K562 (cell line): ENCODE results near the gene TMEM89. TPM values are rescaled to one million over a fixed set of nuclear protein-coding genes. Genes with fewer than 3 reads are reported as not detected.

Experiments
- ATAC-seq: fragments of 200-7000 bp; cut with Tn5 transposase; 3 replicates; pipeline ENCODE4 v1.9.1; 2020; ENCODE audit warnings: moderate library complexity
- BruUV-seq: library from RNA; stranded (reverse); fragments of 400-500 nt; replicated peaks from 2 replicates; lab custom pipeline; 2021; lab: Mats Ljungman, UMichigan
- CTCF ChIA-PET: fragments of 300-600 bp; formaldehyde crosslinking; extraction: SDS; loops from one replicate; lab custom pipeline; 2021; ENCODE audit warnings: low intra/inter-chr PET ratio; lab: Yijun Ruan, JAX
- POLR2A ChIA-PET: fragments of 300-600, 350-650 bp; sonication (Branson Sonifier 250); formaldehyde crosslinking; extraction: SDS; loops from one replicate; lab custom pipeline; 2021; ENCODE audit warnings: antibody characterized with exemption, inconsistent platforms; lab: Yijun Ruan, JAX
- DNase-seq, 4 experiments: peaks; one replicate each; pipeline versions ENCODE4 v3.0.0 to v3.0.0-alpha.2; 2011 to 2018; ENCODE audit warnings: low spot score in 3 of 4, mixed read lengths in 3 of 4; ENCODE audit errors: extremely low read depth in 1 of 4
- FAIRE-seq: peaks from 2 replicates; lab custom pipeline; 2011; peaks lifted over from hg19 to GRCh38; lab: Jason Lieb, UNC
- H2AFZ ChIP-seq: 2 replicates; pipeline ENCODE4 v1.6.0; 2011; ENCODE audit warnings: low read depth, low read length, control low read depth, inconsistent platforms
- H3K27ac ChIP-seq: fragments of 200-600 bp; 3 replicates; pipeline ENCODE4 v1.8.0; 2011; ENCODE audit warnings: low read depth, mild to moderate bottlenecking, control low read depth, inconsistent platforms, low read length, moderate library complexity, mixed read lengths; ENCODE audit errors: extremely low read depth
- H3K27me3 ChIP-seq, 2 experiments: fragments of 300-600 bp in 1 of 2; 2 replicates in 1 of 2; 3 replicates in 1 of 2; pipeline versions ENCODE4 v1.6.0 to v1.8.0; 2011; ENCODE audit warnings: inconsistent platforms in 2 of 2, low read length in 2 of 2, mild to moderate bottlenecking in 1 of 2, mixed read lengths in 1 of 2, moderate library complexity in 1 of 2; ENCODE audit not compliant: control insufficient read depth in 2 of 2, insufficient read depth in 2 of 2
- H3K36me3 ChIP-seq: fragments of 300-600 bp; 3 replicates; pipeline ENCODE4 v1.8.0; 2011; ENCODE audit warnings: mild to moderate bottlenecking, low read length, inconsistent platforms; ENCODE audit not compliant: control insufficient read depth, insufficient read depth
- H3K4me1 ChIP-seq, 2 experiments: fragments of 200-600 bp in 1 of 2; replicated peaks in 1 of 2; 2 replicates in 1 of 2; 3 replicates in 1 of 2; pipeline versions ENCODE4 v1.5.1 to v1.8.0; 2011; ENCODE audit warnings: inconsistent platforms in 2 of 2, low read length in 2 of 2, mild to moderate bottlenecking in 1 of 2, mixed read lengths in 1 of 2, moderate library complexity in 1 of 2; ENCODE audit not compliant: control insufficient read depth in 2 of 2, insufficient read depth in 2 of 2
- H3K4me2 ChIP-seq: 2 replicates; pipeline ENCODE4 v1.6.1; 2011; ENCODE audit warnings: low read length, control low read depth, inconsistent platforms, mixed read lengths; ENCODE audit not compliant: insufficient read depth
- H3K4me3 ChIP-seq: fragments of 200-600 bp; sonication (generic), shearing (Covaris generic); 2 replicates; pipeline ENCODE4 v1.5.1; 2016; ENCODE audit warnings: control low read depth, inconsistent platforms
- H3K79me2 ChIP-seq: fragments of 200-600 bp; 3 replicates; pipeline ENCODE4 v1.8.0; 2011; ENCODE audit warnings: low read length, inconsistent platforms; ENCODE audit not compliant: control insufficient read depth, insufficient read depth
- H3K9ac ChIP-seq, 2 experiments: 2 replicates each; pipeline versions ENCODE4 v1.6.0 to v1.6.1; 2011; ENCODE audit warnings: low read depth in 2 of 2, low read length in 2 of 2, control low read depth in 1 of 2, inconsistent platforms in 1 of 2, mild to moderate bottlenecking in 1 of 2, mixed read lengths in 1 of 2; ENCODE audit not compliant: insufficient read depth in 1 of 2
- H3K9me1 ChIP-seq: one replicate; pipeline ENCODE4 v1.6.0; 2011; ENCODE audit warnings: inconsistent platforms, mild to moderate bottlenecking, low read length, moderate library complexity; ENCODE audit not compliant: control insufficient read depth, insufficient read depth
- H3K9me3 ChIP-seq: replicated peaks from 2 replicates; pipeline ENCODE4 v1.5.1; 2011; ENCODE audit warnings: low read depth, low read length, inconsistent platforms; ENCODE audit not compliant: control insufficient read depth, insufficient read depth
- H4K20me1 ChIP-seq: replicated peaks from 2 replicates; pipeline ENCODE4 v1.6.1; 2011; ENCODE audit warnings: low read length, inconsistent platforms, mixed read lengths; ENCODE audit not compliant: control insufficient read depth, insufficient read depth
- C11orf30 ChIP-seq: fragments of 450-650 bp; IDR thresholded peaks from 2 replicates; pipeline ENCODE4 v1.6.1; 2016; ENCODE audit warnings: low read depth, mild to moderate bottlenecking
- FOSL1 ChIP-seq: fragments of 200-800 bp; sonication (Bioruptor generic); conservative IDR thresholded peaks from 2 replicates; pipeline ENCODE4 v1.6.1; 2016; ENCODE audit warnings: missing genetic modification characterization, missing compliant biosample characterization
- HDAC8 ChIP-seq: fragments of 450-650 bp; IDR thresholded peaks from 2 replicates; pipeline ENCODE4 v1.6.1; 2016; ENCODE audit warnings: mild to moderate bottlenecking, missing genetic modification characterization, moderate library complexity, missing compliant biosample characterization
- POLR3A ChIP-seq: IDR thresholded peaks from 2 replicates; pipeline ENCODE4 v1.6.1; 2011; ENCODE audit warnings: borderline replicate concordance, mild to moderate bottlenecking, moderate library complexity; ENCODE audit not compliant: insufficient read length, insufficient read depth; ENCODE audit errors: extremely low read depth
- RUNX1 ChIP-seq: sonication (generic); IDR thresholded peaks from 2 replicates; pipeline ENCODE4 v1.6.1; 2016; ENCODE audit warnings: antibody characterized with exemption, low read depth
- USF2 ChIP-seq: sonication (generic); formaldehyde crosslinking; IDR thresholded peaks from 2 replicates; pipeline ENCODE4 v1.5.0; 2020; ENCODE audit warnings: missing genetic modification reagents
- WGBS: fragments of 100-300 bp; shearing (Covaris generic); methylation state at CpG from one replicate; pipeline ENCODE4 v1.1.6; 2016; ENCODE audit warnings: low coverage, mixed read lengths; ENCODE audit not compliant: insufficient coverage; ENCODE audit errors: missing lambda C conversion rate; 5-methylcytosine and 5-hydroxymethylcytosine counted together
- in situ Hi-C: fragments of 300-500 bp; cut with MboI; formaldehyde crosslinking; loops from 4 replicates; pipeline ENCODE4 v1.15.0; 2018; ENCODE audit warnings: inconsistent platforms, mixed read lengths
- intact Hi-C: fragments of 100-400 bp; cut with micrococcal nuclease; formaldehyde crosslinking; loops from 2 replicates; pipeline ENCODE4 v1.14.2; 2022
- polyA plus RNA-seq, 8 experiments: library from polyadenylated mRNA; depleted of rRNA in 4 of 8; stranded (reverse) in 5 of 8; unstranded in 3 of 8; fragments of >200 nt; fragmentation: Nextera tagmentation in 2 of 8; fragmentation: Illumina TruSeq in 1 of 8; extraction: Ambion mirVana in 2 of 8; extraction: Trizol in 1 of 8; gene quantifications; 2 replicates each; pipeline versions ENCODE4 v1.2.1 to v1.2.3, GENCODE V29; 2011 to 2014; ENCODE audit warnings: inconsistent platforms in 1 of 8, missing spikeins in 1 of 8
- total RNA-seq, 7 experiments: library from RNA; depleted of rRNA in 6 of 7; stranded (reverse); fragments of >200 nt in 6 of 7; fragmentation: Illumina TruSeq in 2 of 7; extraction: Trizol in 2 of 7; gene quantifications; 2 replicates each; pipeline versions ENCODE4 v1.2.1 to v1.2.3, GENCODE V29; 2011 to 2021; ENCODE audit warnings: low replicate concordance in 1 of 7
- TF ChIP-seq, protein P1 (sequence below): fragments of 250-450 bp; sonication (Bioruptor Pico); IDR thresholded peaks from 2 replicates; pipeline ENCODE4 v1.9.0; 2021; ENCODE audit warnings: mild to moderate bottlenecking

TMEM89 gene
- total and polyA plus RNA-seq, 9 of the 15 experiments (the other 6 are each of a cell fraction or from before 2014, with no cell fraction given) = not detected

- 42% methylated on average over 4 of the region's 5 CpGs for WGBS
- ATAC-seq = peak; percentile 24; the same call in 2 of the 3 replicates
- Histone ChIP-seq H3K27me3 (peaks cover 0 to 9% of the 10 kb centered on the region in 2 experiments; a peak in 2 of 5 replicates), H3K9me3 (no peaks in the 10 kb centered on the region), H3K36me3 (peaks cover 39% of the 10 kb centered on the region; the same call in 2 of the 3 replicates), H3K4me3 (no peak overlapping the region), H4K20me1 (no peaks in the 10 kb centered on the region), H3K79me2 (no peaks in the 10 kb centered on the region), H3K4me2 (0 out of 2 replicates have a peak overlapping the region, but pooled peaks have one; percentile 8), H2AFZ (no peak overlapping the region), H3K9me1 (no peaks in the 10 kb centered on the region), H3K27ac (peak overlapping the region; percentile 39; the same call in 2 of the 3 replicates), H3K4me1 (peaks cover 12 to 47% of the 10 kb centered on the region in 2 experiments; a peak in 4 of 5 replicates), H3K9ac (no peak overlapping the region)
- no peak for FAIRE-seq
- in situ Hi-C loops (no loop called here), intact Hi-C loops (no loop called here)
- ChIA-PET POLR2A (interaction anchor here (0.6 to 0.7 kb wide), 3 partner anchors 19 to 145 kb away, joined by 3 to 5 read pairs (median 3); no protein-coding TSS in a partner anchor), CTCF (no interaction called here)
- no TSS peak for BruUV-seq
- TF ChIP-seq FOSL1 (tag) = no peak
- TF ChIP-seq POLR3A = no peak
- TF ChIP-seq, protein P1, sequence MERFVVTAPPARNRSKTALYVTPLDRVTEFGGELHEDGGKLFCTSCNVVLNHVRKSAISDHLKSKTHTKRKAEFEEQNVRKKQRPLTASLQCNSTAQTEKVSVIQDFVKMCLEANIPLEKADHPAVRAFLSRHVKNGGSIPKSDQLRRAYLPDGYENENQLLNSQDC = no peak
- no peak for TF ChIP-seq RUNX1
- no peak for TF ChIP-seq C11orf30
- no peak for TF ChIP-seq HDAC8 (tag)
- no peak for TF ChIP-seq USF2 (CRISPR knock-in tag)
- peak in 1 of 4 experiments; percentile 8 for DNase-seq
These were observed 25.4 kb downstream of the TMEM89 start for GRCh38 chr3:48596157-48596556.
